ENCODE data around the gene CD1B.

Gene CD1B

GRCh38 chr1:158356616-158357015, 25.3 kb upstream of the CD1B start:
- no peak for TF ChIP-seq CTCF (IDR thresholded peaks at IDR 0.05)

GRCh38 chr1:158355773-158356285, 24.5 kb upstream of the CD1B start:
- no peak for TF ChIP-seq CTCF (IDR thresholded peaks at IDR 0.05)

GRCh38 chr1:158354255-158354654, 22.9 kb upstream of the CD1B start:
- no peak for TF ChIP-seq CTCF (IDR thresholded peaks at IDR 0.05)

- TF ChIP-seq CTCF (IDR thresholded peaks at IDR 0.05), result no peak
Observed at GRCh38 chr1:158353303-158354075, 22.2 kb upstream of the CD1B start, which contains the start of gene CD1E. Gene CD1E (plus strand): TSS chr1:158353894. CDS start chr1:158353989, 95 bp downstream.

- no peak for TF ChIP-seq CTCF (IDR thresholded peaks at IDR 0.05)
Observed at GRCh38 chr1:158335213-158335532, 3.8 kb upstream of the CD1B start.

- no peak for TF ChIP-seq CTCF (IDR thresholded peaks at IDR 0.05)
Observed at GRCh38 chr1:158334526-158335212, 3.3 kb upstream of the CD1B start.

- TF ChIP-seq CTCF (IDR thresholded peaks at IDR 0.05), result no peak
Observed at GRCh38 chr1:158333405-158334155, 2.2 kb upstream of the CD1B start.
